ENCODE results near the gene TMEM219. TPM values are rescaled to one million over a fixed set of nuclear protein-coding genes. Genes with fewer than 3 reads are reported as not detected.

TMEM219 gene
- total and polyA plus RNA-seq, 2 donors (not counting 1 experiment from before 2014, with no cell fraction given) = 79.4 to 100 TPM

DNA sequence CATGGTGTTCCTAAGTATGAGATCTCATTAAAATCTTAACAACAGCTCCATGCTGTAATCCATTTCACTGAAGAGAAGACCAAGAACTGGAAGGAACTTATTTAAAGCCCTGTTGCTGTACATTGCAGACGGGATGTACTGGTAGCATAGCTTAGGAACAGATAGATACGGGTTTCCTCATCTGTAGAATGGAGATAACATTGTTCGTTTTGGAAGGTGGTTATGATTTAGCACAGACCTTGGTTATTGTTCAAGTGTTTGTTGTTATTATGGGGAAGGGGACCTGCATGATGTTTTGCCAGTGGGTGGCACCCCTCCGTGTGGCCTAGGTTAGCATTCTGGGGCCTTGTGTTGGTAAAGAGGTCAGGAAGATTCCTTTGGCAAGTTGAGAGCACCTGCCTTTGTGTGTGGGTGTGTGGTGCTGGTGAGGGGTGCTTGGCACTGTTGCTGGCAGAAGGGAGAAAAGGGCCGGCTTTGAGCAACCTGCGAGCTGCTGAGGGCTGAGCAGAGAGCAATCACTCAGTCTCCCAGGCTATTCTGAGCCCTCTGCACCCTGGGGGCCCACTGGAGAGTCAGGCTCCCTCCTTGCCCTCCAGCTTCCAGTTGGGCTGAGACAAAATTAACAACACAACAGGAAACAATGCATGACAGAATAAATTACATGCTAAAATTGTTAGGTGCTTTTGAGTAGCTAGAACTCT lies 14.1 kb downstream of the TMEM219 start:
- H3K79me2 ChIP-seq (ENCODE audit: control insufficient read depth, insufficient read depth, low read length) = peaks cover 48% of the 10 kb centered on the region
- no peak overlapping the region for H3K27ac ChIP-seq (ENCODE audit: insufficient read depth, low read length)
- peaks cover 3% of the 10 kb centered on the region for H4K20me1 ChIP-seq (ENCODE audit: control insufficient read depth, extremely low read depth, insufficient read depth, low read length)
- H3K4me2 ChIP-seq (ENCODE audit: extremely low read depth, insufficient read depth, low read length) = peak overlapping the region; percentile 95
- TF ChIP-seq CTCF (conservative IDR thresholded peaks at IDR 0.05 in 1 of 2, IDR thresholded peaks at IDR 0.05 in 1 of 2; ENCODE audit: low read depth in 1 of 2, low read length in 2 of 2) (no peak), EZH2 (IDR thresholded peaks at IDR 0.05; ENCODE audit: low read length, missing control alignments) (no peak)
- no peak overlapping the region for H2AFZ ChIP-seq (ENCODE audit: low read length)
- peaks cover 23% of the 10 kb centered on the region for H3K36me3 ChIP-seq (ENCODE audit: control insufficient read depth, insufficient read depth, low read length)
- H3K9me3 ChIP-seq (ENCODE audit: control insufficient read depth, insufficient read depth, low read depth, low read length) = no peaks in the 10 kb centered on the region
- no peak overlapping the region for H3K9ac ChIP-seq (ENCODE audit: insufficient read depth, low read length)
- DNase-seq (ENCODE audit: low read depth in 2 of 2) = no peak
- no peaks in the 10 kb centered on the region for H3K27me3 ChIP-seq (ENCODE audit: control insufficient read depth, insufficient read depth, low read length)
- peak overlapping the region; percentile 89 to 98 (median 96) for H3K4me3 ChIP-seq (replicated peaks in 1 of 4; ENCODE audit: control extremely low read depth in 1 of 4, insufficient read depth in 1 of 4, low read depth in 3 of 4, low read length in 4 of 4)
- H3K4me1 ChIP-seq (ENCODE audit: control insufficient read depth, extremely low read depth, insufficient read depth, low read length) = peaks cover 9% of the 10 kb centered on the region

DNA sequence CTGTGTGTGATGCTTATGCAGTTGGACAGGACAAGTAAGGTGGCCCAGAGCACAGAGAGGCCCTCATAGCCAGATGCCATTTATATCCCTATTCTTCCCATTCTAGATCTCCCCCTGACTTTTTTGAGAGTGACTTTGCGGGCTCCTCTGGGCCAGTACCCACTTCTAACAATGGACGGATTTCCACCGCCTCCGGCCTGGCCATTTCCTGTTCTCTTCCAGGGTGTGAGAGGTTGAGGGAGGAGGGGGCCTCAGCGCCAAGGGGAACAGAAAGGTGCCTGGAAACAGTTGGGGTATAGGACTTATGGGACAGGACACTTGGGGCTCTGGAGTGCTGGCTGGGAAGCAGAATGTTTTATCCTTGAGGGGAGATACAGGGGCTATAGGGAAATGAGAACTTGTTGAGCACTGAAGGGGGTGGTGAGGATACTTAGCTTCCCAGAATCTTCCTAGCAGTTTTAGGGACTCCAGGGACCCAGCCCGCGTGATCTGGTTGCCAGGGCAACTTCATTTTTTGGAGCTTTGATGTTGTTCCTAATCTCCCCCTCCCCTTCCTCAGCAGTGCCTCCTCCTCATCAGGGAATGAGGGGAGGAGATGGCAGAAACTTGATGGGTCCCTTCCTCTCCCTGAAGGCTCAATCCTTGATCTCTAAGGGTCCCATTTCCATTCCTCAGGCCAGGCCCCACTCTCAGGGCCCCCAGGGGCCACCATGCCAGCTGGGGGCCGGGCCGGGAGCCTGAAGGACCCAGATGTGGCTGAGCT lies 15.4 kb downstream of the TMEM219 start:
- H3K4me1 ChIP-seq (ENCODE audit: control insufficient read depth, extremely low read depth, insufficient read depth, low read length) = peaks cover 9% of the 10 kb centered on the region
- H3K79me2 ChIP-seq (ENCODE audit: control insufficient read depth, insufficient read depth, low read length) = peaks cover 48% of the 10 kb centered on the region
- no peak overlapping the region for H3K9ac ChIP-seq (ENCODE audit: insufficient read depth, low read length)
- no peak overlapping the region for H3K27ac ChIP-seq (ENCODE audit: insufficient read depth, low read length)
- H3K36me3 ChIP-seq (ENCODE audit: control insufficient read depth, insufficient read depth, low read length) = peaks cover 29% of the 10 kb centered on the region
- TF ChIP-seq CTCF (conservative IDR thresholded peaks at IDR 0.05 in 1 of 2, IDR thresholded peaks at IDR 0.05 in 1 of 2; ENCODE audit: low read depth in 1 of 2, low read length in 2 of 2) = no peak
- no peak overlapping the region for H2AFZ ChIP-seq (ENCODE audit: low read length)
- H3K27me3 ChIP-seq (ENCODE audit: control insufficient read depth, insufficient read depth, low read length) = no peaks in the 10 kb centered on the region
- peaks cover 3% of the 10 kb centered on the region for H4K20me1 ChIP-seq (ENCODE audit: control insufficient read depth, extremely low read depth, insufficient read depth, low read length)
- DNase-seq (ENCODE audit: low read depth in 2 of 2) = no peak
- no peaks in the 10 kb centered on the region for H3K9me3 ChIP-seq (ENCODE audit: control insufficient read depth, insufficient read depth, low read depth, low read length)
- peak overlapping the region in 2 of 4 experiments; percentile 6 to 98 for H3K4me3 ChIP-seq (replicated peaks in 1 of 4; ENCODE audit: control extremely low read depth in 1 of 4, insufficient read depth in 1 of 4, low read depth in 3 of 4, low read length in 4 of 4)
- H3K4me2 ChIP-seq (ENCODE audit: extremely low read depth, insufficient read depth, low read length) = no peak overlapping the region

DNA sequence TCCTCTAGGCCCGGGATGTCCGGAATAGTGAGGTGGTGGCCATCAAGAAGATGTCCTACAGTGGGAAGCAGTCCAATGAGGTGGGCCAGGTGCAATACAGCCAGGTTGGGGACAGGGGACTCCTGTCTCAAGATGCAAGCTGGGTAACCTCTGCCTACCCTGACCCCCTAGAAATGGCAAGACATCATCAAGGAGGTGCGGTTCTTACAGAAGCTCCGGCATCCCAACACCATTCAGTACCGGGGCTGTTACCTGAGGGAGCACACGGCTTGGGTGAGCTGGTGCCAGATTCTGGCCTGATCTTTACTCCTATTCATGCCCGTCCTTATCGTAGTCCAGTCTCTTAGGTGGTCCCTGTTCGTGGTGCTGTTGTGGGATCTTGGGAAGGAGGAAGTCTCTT lies 16.2 kb downstream of the TMEM219 start:
- Histone ChIP-seq H3K4me2 (ENCODE audit: extremely low read depth, insufficient read depth, low read length) (no peak overlapping the region), H3K27me3 (ENCODE audit: control insufficient read depth, insufficient read depth, low read length) (no peaks in the 10 kb centered on the region), H3K9me3 (ENCODE audit: control insufficient read depth, insufficient read depth, low read depth, low read length) (no peaks in the 10 kb centered on the region), H3K79me2 (ENCODE audit: control insufficient read depth, insufficient read depth, low read length) (peaks cover 48% of the 10 kb centered on the region), H3K27ac (ENCODE audit: insufficient read depth, low read length) (no peak overlapping the region), H2AFZ (ENCODE audit: low read length) (no peak overlapping the region), H3K9ac (ENCODE audit: insufficient read depth, low read length) (no peak overlapping the region), H4K20me1 (ENCODE audit: control insufficient read depth, extremely low read depth, insufficient read depth, low read length) (peaks cover 3% of the 10 kb centered on the region), H3K4me1 (ENCODE audit: control insufficient read depth, extremely low read depth, insufficient read depth, low read length) (peaks cover 9% of the 10 kb centered on the region), H3K4me3 (replicated peaks in 1 of 4; ENCODE audit: control extremely low read depth in 1 of 4, insufficient read depth in 1 of 4, low read depth in 3 of 4, low read length in 4 of 4) (no peak overlapping the region), H3K36me3 (ENCODE audit: control insufficient read depth, insufficient read depth, low read length) (peaks cover 34% of the 10 kb centered on the region)
- TF ChIP-seq EZH2 (IDR thresholded peaks at IDR 0.05; ENCODE audit: low read length, missing control alignments) = no peak
- no peak for TF ChIP-seq CTCF (conservative IDR thresholded peaks at IDR 0.05 in 1 of 2, IDR thresholded peaks at IDR 0.05 in 1 of 2; ENCODE audit: low read depth in 1 of 2, low read length in 2 of 2)
- no peak for DNase-seq (ENCODE audit: low read depth in 2 of 2)
